ENCODE results near the gene EVC2.

DNA sequence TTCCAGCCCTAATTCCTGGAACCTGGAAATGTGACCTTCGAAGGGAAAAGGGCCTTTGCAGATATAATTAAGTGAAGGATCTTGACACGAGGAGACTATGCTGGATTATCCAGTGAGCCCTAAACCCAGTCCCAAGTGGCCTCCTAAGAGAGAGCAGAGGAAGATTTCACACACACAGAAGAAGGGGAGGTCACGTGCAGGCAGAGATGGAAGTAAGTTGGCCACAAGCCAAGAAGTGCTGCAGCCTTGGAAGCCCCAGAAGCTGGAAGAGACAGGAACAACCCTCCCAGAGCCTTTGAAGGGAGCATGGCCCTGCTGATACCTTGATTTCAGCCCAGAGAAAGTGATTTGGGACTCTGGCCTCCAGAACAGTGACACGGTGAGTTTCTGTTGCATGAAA is 51.9 kb downstream of the EVC2 start:
- TF ChIP-seq, protein P1, sequence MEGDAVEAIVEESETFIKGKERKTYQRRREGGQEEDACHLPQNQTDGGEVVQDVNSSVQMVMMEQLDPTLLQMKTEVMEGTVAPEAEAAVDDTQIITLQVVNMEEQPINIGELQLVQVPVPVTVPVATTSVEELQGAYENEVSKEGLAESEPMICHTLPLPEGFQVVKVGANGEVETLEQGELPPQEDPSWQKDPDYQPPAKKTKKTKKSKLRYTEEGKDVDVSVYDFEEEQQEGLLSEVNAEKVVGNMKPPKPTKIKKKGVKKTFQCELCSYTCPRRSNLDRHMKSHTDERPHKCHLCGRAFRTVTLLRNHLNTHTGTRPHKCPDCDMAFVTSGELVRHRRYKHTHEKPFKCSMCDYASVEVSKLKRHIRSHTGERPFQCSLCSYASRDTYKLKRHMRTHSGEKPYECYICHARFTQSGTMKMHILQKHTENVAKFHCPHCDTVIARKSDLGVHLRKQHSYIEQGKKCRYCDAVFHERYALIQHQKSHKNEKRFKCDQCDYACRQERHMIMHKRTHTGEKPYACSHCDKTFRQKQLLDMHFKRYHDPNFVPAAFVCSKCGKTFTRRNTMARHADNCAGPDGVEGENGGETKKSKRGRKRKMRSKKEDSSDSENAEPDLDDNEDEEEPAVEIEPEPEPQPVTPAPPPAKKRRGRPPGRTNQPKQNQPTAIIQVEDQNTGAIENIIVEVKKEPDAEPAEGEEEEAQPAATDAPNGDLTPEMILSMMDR (IDR thresholded peaks at IDR 0.05), result no peak
- no peak for TF ChIP-seq POLR2AphosphoS5 (IDR thresholded peaks at IDR 0.05)
